Activated T-helper 17 cell treated with anti-CD3 and anti-CD28 coated beads, Interleukin-2, amount 50 U/mL, for 72 hours (primary cell): ENCODE data around the gene FIBCD1. TPM values are rescaled to one million over a fixed set of nuclear protein-coding genes. Genes with fewer than 3 reads are reported as not detected.
A peak's percentile ranks its signal among the peaks of the same experiment; 100 is the strongest.

ENCODE experiments used
- ATAC-seq: fragments of 150-1000 bp; cut with Tn5 transposase; replicated peaks from 2 replicates; pipeline ENCODE4 v1.10.0; 2021; ENCODE audit warnings: mild to moderate bottlenecking, moderate library complexity
- H3K27ac Mint-ChIP-seq: one replicate; pipeline ENCODE4 v1.8.0; 2022; ENCODE audit warnings: mixed read lengths
- H3K27me3 Mint-ChIP-seq: one replicate; pipeline ENCODE4 v1.8.0; 2022; ENCODE audit warnings: mixed read lengths
- H3K36me3 Mint-ChIP-seq: one replicate; pipeline ENCODE4 v1.8.0; 2022; ENCODE audit warnings: low read depth, mild to moderate bottlenecking, mixed read lengths
- H3K4me1 Mint-ChIP-seq: one replicate; pipeline ENCODE4 v1.8.0; 2022; ENCODE audit warnings: mixed read lengths
- H3K4me3 Mint-ChIP-seq: one replicate; pipeline ENCODE4 v1.8.0; 2022; ENCODE audit warnings: mild to moderate bottlenecking, mixed read lengths
- H3K9me3 Mint-ChIP-seq: one replicate; pipeline ENCODE4 v1.8.0; 2022; ENCODE audit warnings: mixed read lengths
- total RNA-seq, 2 donors: library from RNA; stranded (reverse); gene quantifications; one replicate each; pipeline ENCODE4 v1.2.3, GENCODE V29; 2022

FIBCD1 gene
- total RNA-seq, 2 donors from 2014 or later: not detected

DNA sequence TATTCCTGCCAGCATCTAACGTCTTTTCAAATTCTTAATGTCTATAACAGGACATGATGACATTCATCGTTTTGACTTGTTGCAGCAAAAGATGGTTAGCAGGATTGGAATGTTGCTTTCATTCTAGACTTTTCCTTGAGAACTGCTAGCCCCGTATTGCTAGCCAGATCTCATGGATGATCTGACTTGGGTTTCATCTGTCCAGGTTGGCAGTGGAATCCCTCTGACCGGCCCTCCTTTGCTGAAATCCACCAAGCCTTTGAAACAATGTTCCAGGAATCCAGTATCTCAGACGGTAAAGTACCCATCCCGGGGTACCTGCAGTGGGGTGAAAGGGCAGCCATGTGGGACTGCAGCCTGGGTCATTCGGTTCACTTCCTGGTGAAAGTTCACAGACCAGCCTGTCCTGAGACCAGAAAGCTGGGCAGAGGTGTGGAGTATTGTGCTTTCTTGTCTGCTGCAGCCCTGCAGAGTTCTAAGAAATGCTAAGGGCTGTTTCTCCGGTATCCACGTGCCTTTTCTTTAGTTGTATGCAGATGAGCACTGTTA, 59.1 kb downstream of the FIBCD1 start:
- no peak for ATAC-seq
- H3K27me3 Mint-ChIP-seq: no peaks in the 10 kb centered on the region
- H3K27ac Mint-ChIP-seq: no peak overlapping the region
- no peak overlapping the region for H3K4me3 Mint-ChIP-seq
- H3K4me1 Mint-ChIP-seq: no peaks in the 10 kb centered on the region
- no peaks in the 10 kb centered on the region for H3K9me3 Mint-ChIP-seq
- peaks cover 80% of the 10 kb centered on the region for H3K36me3 Mint-ChIP-seq

DNA sequence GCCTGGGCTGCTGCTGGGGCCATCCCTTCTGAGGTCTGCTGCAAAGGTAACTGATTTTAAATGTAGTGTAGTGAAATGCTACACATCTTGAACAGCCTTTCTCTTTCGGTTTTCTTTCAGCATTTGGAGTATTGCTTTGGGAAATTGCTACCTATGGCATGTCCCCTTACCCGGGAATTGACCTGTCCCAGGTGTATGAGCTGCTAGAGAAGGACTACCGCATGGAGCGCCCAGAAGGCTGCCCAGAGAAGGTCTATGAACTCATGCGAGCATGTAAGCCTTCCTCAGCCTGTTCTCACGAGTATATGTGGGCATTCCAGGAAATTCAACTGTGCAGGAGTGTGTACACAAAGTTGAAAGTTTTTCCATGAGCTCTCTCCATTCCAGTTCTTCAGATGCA, 60.8 kb downstream of the FIBCD1 start:
- H3K36me3 Mint-ChIP-seq: peaks cover 81% of the 10 kb centered on the region
- H3K9me3 Mint-ChIP-seq: no peaks in the 10 kb centered on the region
- no peak overlapping the region for H3K4me3 Mint-ChIP-seq
- H3K27ac Mint-ChIP-seq: no peak overlapping the region
- ATAC-seq: no peak
- no peaks in the 10 kb centered on the region for H3K27me3 Mint-ChIP-seq
- H3K4me1 Mint-ChIP-seq: no peaks in the 10 kb centered on the region

DNA sequence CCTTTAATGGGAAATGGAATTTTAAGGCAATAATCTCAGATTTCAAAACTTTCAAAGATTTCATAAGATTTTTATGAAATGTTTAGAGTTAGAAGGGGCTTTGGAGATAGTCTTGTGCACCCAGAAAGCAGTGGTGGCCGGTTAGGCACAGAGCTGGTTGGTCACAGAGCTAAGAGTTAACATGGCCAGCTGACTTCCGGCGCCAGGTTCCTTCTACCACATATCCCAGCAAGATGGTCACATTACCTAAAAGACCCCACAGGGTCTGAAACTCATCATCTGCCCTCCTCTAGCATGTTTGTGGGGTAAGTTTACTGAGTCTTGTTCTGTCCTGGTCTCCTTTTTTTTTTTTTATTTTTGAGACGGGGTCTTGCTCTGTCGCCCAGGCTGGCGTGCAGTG, 61.7 kb downstream of the FIBCD1 start:
- Mint-ChIP-seq H3K36me3 (peaks cover 90% of the 10 kb centered on the region), H3K27ac (no peak overlapping the region), H3K4me3 (no peak overlapping the region), H3K4me1 (no peaks in the 10 kb centered on the region), H3K9me3 (no peaks in the 10 kb centered on the region), H3K27me3 (no peaks in the 10 kb centered on the region)
- no peak for ATAC-seq

DNA sequence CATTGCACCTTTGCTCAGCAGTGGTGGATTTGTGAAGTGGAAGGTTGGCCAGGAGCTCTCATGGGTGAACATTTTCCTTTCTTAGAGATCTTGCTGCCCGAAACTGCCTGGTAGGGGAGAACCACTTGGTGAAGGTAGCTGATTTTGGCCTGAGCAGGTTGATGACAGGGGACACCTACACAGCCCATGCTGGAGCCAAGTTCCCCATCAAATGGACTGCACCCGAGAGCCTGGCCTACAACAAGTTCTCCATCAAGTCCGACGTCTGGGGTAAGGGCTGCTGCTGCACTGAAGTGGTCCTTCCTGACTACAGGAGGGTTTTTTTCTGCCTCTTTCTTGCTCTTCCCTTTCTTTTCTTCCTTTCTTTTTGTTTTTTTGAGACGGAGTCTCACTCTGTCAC, 64.3 kb downstream of the FIBCD1 start:
- H3K9me3 Mint-ChIP-seq: no peaks in the 10 kb centered on the region
- no peak overlapping the region for H3K27ac Mint-ChIP-seq
- H3K4me1 Mint-ChIP-seq: no peaks in the 10 kb centered on the region
- H3K4me3 Mint-ChIP-seq: no peak overlapping the region
- no peaks in the 10 kb centered on the region for H3K27me3 Mint-ChIP-seq
- H3K36me3 Mint-ChIP-seq: peaks cover 83% of the 10 kb centered on the region
- ATAC-seq: no peak

DNA sequence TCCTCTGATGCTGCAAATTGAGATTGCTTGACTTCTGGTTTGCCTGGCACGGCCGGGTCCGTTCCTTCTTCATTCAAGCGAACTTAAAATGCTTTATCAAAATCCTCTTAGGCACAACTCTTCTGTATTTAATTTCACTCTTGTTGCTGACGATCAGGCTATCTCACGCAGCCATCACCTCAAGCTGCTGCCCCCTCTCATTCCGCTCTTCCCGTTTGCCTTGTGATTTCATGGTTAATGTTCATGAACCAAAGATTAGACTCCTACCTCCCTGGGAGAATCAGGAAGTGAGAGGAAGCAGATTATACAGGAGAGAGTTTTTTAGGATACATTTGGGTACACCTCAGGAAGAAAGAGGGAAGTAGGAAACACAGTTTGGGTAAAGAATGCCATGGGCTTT, 65.1 kb downstream of the FIBCD1 start:
- Mint-ChIP-seq H3K4me1 (no peaks in the 10 kb centered on the region), H3K27ac (no peak overlapping the region), H3K4me3 (no peak overlapping the region), H3K36me3 (peaks cover 75% of the 10 kb centered on the region), H3K9me3 (no peaks in the 10 kb centered on the region), H3K27me3 (no peaks in the 10 kb centered on the region)
- ATAC-seq: no peak

DNA sequence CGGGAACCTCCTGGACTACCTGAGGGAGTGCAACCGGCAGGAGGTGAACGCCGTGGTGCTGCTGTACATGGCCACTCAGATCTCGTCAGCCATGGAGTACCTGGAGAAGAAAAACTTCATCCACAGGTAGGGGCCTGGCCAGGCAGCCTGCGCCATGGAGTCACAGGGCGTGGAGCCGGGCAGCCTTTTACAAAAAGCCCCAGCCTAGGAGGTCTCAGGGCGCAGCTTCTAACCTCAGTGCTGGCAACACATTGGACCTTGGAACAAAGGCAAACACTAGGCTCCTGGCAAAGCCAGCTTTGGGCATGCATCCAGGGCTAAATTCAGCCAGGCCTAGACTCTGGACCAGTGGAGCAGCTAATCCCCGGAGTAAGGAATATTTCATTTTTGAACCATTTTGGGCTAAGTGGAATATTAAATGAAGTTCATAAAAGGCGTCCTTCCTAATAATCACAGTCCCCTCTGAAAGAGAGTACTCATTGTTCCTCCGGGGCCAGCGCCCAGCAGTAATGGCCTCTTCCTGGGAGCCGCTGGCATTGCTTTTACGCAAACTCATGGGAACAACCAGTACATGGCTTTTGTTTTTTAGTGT, 66.0 kb downstream of the FIBCD1 start:
- no peaks in the 10 kb centered on the region for H3K4me1 Mint-ChIP-seq
- no peaks in the 10 kb centered on the region for H3K9me3 Mint-ChIP-seq
- H3K27me3 Mint-ChIP-seq: no peaks in the 10 kb centered on the region
- ATAC-seq: no peak
- H3K36me3 Mint-ChIP-seq: peaks cover 66% of the 10 kb centered on the region
- no peak overlapping the region for H3K4me3 Mint-ChIP-seq
- no peak overlapping the region for H3K27ac Mint-ChIP-seq

DNA sequence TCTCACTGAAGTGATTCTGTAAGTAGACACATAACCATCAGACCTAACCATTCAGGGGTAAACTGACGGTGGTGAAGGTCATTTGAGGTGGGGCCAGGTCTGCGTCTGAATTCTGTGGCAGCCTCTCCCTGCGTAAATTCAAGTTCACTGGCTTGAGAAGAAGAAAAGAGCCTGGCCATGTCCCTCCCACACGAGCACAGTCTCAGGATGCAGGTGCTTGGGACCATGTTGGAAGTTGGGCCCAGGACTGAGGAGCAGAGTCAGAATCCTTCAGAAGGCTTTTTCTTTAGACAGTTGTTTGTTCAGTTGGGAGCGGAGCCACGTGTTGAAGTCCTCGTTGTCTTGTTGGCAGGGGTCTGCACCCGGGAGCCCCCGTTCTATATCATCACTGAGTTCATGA, 66.5 kb downstream of the FIBCD1 start:
- peaks cover 60% of the 10 kb centered on the region for H3K36me3 Mint-ChIP-seq
- H3K27me3 Mint-ChIP-seq: no peaks in the 10 kb centered on the region
- H3K4me1 Mint-ChIP-seq: no peaks in the 10 kb centered on the region
- ATAC-seq: no peak
- no peak overlapping the region for H3K4me3 Mint-ChIP-seq
- H3K9me3 Mint-ChIP-seq: no peaks in the 10 kb centered on the region
- H3K27ac Mint-ChIP-seq: no peak overlapping the region

DNA sequence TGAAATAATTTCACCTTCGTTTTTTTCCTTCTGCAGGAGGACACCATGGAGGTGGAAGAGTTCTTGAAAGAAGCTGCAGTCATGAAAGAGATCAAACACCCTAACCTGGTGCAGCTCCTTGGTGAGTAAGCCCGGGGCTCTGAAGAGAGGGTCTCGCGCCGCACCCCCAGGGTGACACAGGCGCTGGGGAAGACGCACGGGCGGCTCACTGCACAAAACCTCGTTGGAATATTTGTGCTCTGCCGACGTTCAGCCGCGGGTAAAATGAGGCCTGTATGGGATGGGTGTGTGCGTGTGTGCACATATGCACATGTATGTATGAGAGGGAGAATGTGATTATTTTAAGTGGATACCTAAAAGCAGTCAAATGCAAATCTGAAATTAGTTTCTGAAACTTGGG, 67.0 kb downstream of the FIBCD1 start:
- Mint-ChIP-seq H3K9me3 (no peaks in the 10 kb centered on the region), H3K4me3 (no peak overlapping the region)

DNA sequence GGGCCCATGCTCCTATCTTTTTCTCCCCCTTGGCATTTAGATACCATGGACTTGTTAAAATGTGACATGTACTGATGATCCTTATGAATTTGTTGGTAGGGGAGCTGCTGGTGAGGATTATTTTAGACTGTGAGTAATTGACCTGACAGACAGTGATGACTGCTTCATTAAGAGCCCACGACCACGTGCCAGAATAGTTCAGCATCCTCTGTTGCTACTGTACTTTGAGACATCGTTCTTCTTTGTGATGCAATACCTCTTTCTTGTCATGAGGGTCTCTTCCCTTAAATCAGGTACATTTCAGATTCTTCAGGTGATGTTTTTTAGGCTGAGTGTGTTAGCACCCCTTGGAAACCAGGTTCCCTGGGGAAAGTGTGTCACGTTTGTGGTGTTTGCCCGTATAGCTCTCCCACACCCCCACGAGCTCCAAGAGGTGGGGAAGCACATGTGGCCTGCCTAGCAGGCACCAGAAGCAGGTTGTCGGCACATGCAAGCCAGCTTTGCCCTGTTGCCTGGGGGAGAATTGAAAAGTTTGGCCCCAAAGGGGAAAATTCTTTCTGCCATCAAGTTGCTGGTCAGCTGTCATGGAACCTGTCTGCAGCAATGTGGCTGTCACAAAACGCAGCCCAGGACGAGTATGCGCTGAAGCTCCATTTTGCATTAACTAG, 67.5 kb downstream of the FIBCD1 start:
- no peak overlapping the region for H3K4me3 Mint-ChIP-seq
- peaks cover 51% of the 10 kb centered on the region for H3K36me3 Mint-ChIP-seq
- ATAC-seq: no peak
- H3K9me3 Mint-ChIP-seq: no peaks in the 10 kb centered on the region
- no peak overlapping the region for H3K27ac Mint-ChIP-seq
- no peaks in the 10 kb centered on the region for H3K4me1 Mint-ChIP-seq
- H3K27me3 Mint-ChIP-seq: no peaks in the 10 kb centered on the region

More for the DNA sequence above, 67.0 kb downstream of the FIBCD1 start:
- no peak for ATAC-seq
- Mint-ChIP-seq H3K27ac (no peak overlapping the region), H3K36me3 (peaks cover 56% of the 10 kb centered on the region), H3K27me3 (no peaks in the 10 kb centered on the region), H3K4me1 (no peaks in the 10 kb centered on the region)

DNA sequence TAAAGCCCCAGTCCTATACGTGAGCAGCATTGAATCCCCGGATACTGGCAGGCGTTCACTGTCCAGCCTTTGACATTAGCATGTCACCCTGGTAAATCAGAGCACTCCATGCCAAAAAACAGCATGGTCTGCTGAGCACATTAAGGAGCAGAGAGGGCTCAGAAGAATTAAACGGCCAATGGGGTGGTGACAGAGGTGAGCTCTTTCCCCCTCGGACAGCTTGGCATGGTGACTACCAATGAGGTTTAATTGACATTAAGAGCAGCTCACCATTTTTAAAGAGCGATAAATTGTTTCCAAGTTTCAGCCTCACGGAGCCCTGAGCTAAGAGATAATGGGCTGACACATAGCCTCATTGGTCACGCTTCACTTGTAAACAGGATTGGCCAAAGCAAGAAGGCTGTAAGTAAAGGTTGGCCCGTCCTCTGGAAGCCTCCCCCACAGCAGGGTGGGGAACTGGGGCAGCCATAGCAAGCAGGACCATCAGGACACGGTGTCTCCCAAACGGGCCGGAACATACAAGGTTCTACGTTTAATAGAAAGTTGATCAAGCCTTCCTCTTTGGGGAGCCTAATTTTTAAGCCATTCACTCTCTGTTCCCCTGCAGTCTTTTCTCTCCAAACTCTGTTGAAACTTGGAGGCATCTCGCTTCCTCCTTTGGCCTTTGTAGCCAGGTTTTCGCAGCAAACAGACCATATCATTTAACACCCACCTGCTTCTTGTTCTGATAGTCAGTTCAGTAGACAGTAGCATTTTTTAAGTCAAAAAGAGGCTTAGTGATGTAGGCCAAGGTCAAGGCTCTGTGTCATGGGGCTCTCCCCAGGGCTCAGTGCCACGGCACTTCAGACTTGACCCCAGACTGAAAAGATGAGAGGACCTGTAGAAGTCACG, 68.3 kb downstream of the FIBCD1 start:
- Mint-ChIP-seq H3K9me3 (no peaks in the 10 kb centered on the region), H3K4me1 (no peaks in the 10 kb centered on the region), H3K36me3 (peaks cover 46% of the 10 kb centered on the region), H3K4me3 (no peak overlapping the region), H3K27me3 (no peaks in the 10 kb centered on the region), H3K27ac (no peak overlapping the region)
- ATAC-seq: no peak

DNA sequence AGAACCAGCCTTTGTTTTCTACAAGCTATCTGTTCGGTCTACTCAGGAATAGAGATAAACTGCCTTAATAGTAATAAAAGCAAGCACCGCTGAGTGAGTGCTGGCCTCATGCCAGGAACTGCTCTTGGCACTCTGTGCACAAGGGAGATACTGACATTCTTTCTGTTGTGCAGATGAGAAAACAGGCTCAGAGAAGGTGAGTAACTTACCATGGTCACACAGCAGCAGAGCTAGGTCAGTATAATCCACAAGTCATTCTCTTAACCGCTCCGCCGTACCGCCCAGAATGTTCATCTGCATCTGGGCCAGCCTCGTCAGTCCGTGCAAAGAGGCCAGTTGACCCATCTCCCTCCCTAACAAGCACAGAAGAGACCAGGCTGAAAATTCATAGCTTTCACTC, 69.8 kb downstream of the FIBCD1 start:
- Mint-ChIP-seq H3K27me3 (no peaks in the 10 kb centered on the region), H3K9me3 (no peaks in the 10 kb centered on the region), H3K27ac (no peak overlapping the region), H3K4me1 (no peaks in the 10 kb centered on the region), H3K4me3 (no peak overlapping the region), H3K36me3 (peaks cover 31% of the 10 kb centered on the region)
- ATAC-seq: no peak

DNA sequence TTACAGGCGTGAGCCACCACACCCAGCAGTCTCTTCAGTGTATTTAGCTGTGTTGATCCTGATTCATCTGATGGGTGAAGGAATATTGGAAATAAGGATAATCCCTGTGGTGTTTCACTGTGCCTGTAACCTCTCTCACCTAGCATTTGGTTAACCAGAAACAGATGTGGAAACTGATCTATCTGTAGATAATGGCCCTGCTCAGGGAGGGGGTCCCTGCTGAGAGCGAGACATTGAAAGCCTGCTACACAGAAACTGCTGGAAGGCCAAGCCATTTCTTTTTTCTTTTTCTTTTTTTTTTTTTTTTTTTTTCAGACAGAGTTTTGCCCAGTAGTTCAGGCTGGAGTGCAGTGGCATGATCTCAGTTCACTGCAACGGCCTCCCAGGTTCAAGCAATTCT, 70.8 kb downstream of the FIBCD1 start:
- Mint-ChIP-seq H3K9me3 (no peaks in the 10 kb centered on the region), H3K4me1 (no peaks in the 10 kb centered on the region), H3K4me3 (no peak overlapping the region), H3K27me3 (no peaks in the 10 kb centered on the region), H3K27ac (no peak overlapping the region), H3K36me3 (peaks cover 21% of the 10 kb centered on the region)
- no peak for ATAC-seq

DNA sequence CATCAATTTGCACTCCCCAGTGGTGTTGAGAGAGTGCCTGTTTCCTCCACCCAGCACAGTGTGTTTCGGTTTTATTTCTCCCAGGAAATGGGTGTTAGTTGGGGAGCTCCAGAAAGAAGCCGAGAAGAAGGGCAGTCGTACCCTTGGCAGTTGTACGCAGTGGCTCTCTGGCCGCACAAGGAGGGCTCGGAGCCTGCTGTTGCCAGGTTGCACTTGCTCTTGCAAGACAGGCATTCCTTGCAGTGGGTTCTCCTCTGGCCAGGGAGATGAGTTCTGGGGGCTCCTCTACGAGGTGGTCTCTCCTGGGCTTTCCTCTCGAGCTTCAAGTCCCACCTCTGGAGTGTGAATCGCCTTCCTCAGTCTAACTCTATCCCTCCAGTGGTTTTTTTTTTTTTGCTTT, 71.5 kb downstream of the FIBCD1 start:
- Mint-ChIP-seq H3K4me3 (no peak overlapping the region), H3K27me3 (no peaks in the 10 kb centered on the region), H3K36me3 (peaks cover 14% of the 10 kb centered on the region), H3K4me1 (no peaks in the 10 kb centered on the region), H3K9me3 (no peaks in the 10 kb centered on the region), H3K27ac (no peak overlapping the region)
- ATAC-seq: no peak

DNA sequence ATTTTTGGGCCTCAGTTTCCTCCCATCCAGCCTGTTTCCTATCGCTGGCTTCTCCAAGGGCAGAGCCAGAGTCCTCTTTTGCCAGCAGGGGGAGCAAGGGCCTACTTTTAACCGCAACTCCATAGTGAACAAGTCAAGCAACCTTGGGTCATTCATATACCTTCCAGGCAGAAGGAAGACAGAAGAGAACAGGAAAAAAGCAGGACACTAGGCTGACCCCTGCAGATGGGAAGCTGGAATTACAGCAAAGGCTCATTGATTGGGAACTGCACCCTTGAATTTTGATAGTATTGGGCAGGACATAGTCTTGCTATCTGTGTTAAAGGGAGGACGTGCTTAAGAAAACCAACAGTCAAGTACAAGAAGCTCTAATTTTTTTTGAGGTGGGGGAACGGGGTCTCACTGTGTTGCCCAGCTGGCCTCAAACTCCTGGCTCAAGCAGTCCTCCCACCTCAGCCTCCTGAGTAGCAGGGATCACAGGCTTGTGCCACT, 72.5 kb downstream of the FIBCD1 start:
- Mint-ChIP-seq H3K4me1 (no peaks in the 10 kb centered on the region), H3K36me3 (peaks cover 5% of the 10 kb centered on the region)

More for the DNA sequence above, 72.5 kb downstream of the FIBCD1 start:
- Mint-ChIP-seq H3K27ac (no peak overlapping the region), H3K4me3 (no peak overlapping the region), H3K27me3 (no peaks in the 10 kb centered on the region), H3K9me3 (no peaks in the 10 kb centered on the region)
- peak; percentile 74 for ATAC-seq
